A549 (cell line): ENCODE results near the gene SGCA.

ENCODE experiments used
- CTCF ChIP-seq: fragments of >200 bp; sonication (Bioruptor Twin); formaldehyde crosslinking; IDR thresholded peaks from 3 replicates; pipeline ENCODE4 v1.5.1; 2016
- HOXA7 ChIP-seq: fragments of 250-450 bp; sonication (Bioruptor Pico); IDR thresholded peaks from 2 replicates; pipeline ENCODE4 v1.5.0; 2020; ENCODE audit warnings: mild to moderate bottlenecking, moderate library complexity
- PBX3 ChIP-seq: IDR thresholded peaks from 2 replicates; pipeline ENCODE4 v1.6.1; 2012
- RFX5 ChIP-seq: fragments of 450-650 bp; IDR thresholded peaks from 2 replicates; pipeline ENCODE4 v1.7.1; 2014; ENCODE audit warnings: antibody characterized with exemption, mild to moderate bottlenecking, moderate library complexity
- USF2 ChIP-seq: fragments of 450-650 bp; IDR thresholded peaks from 2 replicates; pipeline ENCODE4 v1.6.1; 2014; ENCODE audit warnings: antibody characterized with exemption

GRCh38 chr17:50153650-50154575 lies 11.9 kb upstream of the SGCA start:
- no peak for TF ChIP-seq CTCF
- no peak for TF ChIP-seq USF2
- no peak for TF ChIP-seq PBX3
- TF ChIP-seq RFX5, result no peak
- no peak for TF ChIP-seq HOXA7
